ENCODE results near the gene SHC2.

GRCh38 chr19:480016-480855 is 19.4 kb upstream of the SHC2 start:
- TF ChIP-seq POLR2A (IDR thresholded peaks at IDR 0.05; ENCODE audit: low read depth, low read length), result no peak
- TF ChIP-seq EZH2 (IDR thresholded peaks at IDR 0.05; ENCODE audit: borderline replicate concordance, low read depth, low read length, severe bottlenecking), result no peak

Measured in endothelial cell of umbilical vein (primary cell).